Gastrocnemius medialis (tissue), 4 donors: ENCODE data around the gene CHST14. TPM values are rescaled to one million over a fixed set of nuclear protein-coding genes. Genes with fewer than 3 reads are reported as not detected.

ENCODE experiments used
- ATAC-seq, 2 donors: fragments of 150-250 bp; one replicate each; pipeline ENCODE4 v1.9.1; 2016
- DNase-seq, 2 donors: peaks; one replicate each; pipeline ENCODE4 v3.0.0-alpha.2; 2019
- H3K27ac ChIP-seq, 4 donors: fragments of 200-600 bp; sonication (generic); 1 replicate in 1 of 4; 2 replicates in 3 of 4; pipeline ENCODE4 v1.5.1; 2016 to 2018; ENCODE audit warnings: mild to moderate bottlenecking in 2 of 4, moderate library complexity in 1 of 4
- H3K27me3 ChIP-seq, 3 donors: fragments of 200-600 bp; sonication (generic) in 2 of 3; 1 replicate in 1 of 3; 2 replicates in 2 of 3; pipeline versions ENCODE4 v1.5.1 to v1.6.0; 2016 to 2019; ENCODE audit warnings: mild to moderate bottlenecking in 1 of 3, moderate library complexity in 1 of 3
- H3K36me3 ChIP-seq, 2 donors: fragments of 200-600 bp; sonication (generic) in 1 of 2; one replicate each; pipeline ENCODE4 v1.5.1; 2017 to 2018
- H3K4me1 ChIP-seq, 2 donors: fragments of 200-600 bp; sonication (generic) in 1 of 2; one replicate each; pipeline ENCODE4 v1.5.1; 2016 to 2017; ENCODE audit warnings: mild to moderate bottlenecking in 2 of 2
- H3K4me3 ChIP-seq, 4 donors: fragments of 200-600 bp; sonication (generic) in 3 of 4; 1 replicate in 1 of 4; 2 replicates in 3 of 4; pipeline ENCODE4 v1.5.1; 2016 to 2019; ENCODE audit warnings: mild to moderate bottlenecking in 2 of 4
- H3K9me3 ChIP-seq, 3 donors: fragments of 200-600 bp; sonication (generic) in 2 of 3; 1 replicate in 1 of 3; 2 replicates in 2 of 3; pipeline ENCODE4 v1.5.1; 2016 to 2019
- POLR2A ChIP-seq, 2 donors: fragments of 450-650 bp; IDR thresholded peaks; one replicate each; pipeline ENCODE4 v1.6.1; 2017; ENCODE audit warnings: antibody characterized with exemption in 2 of 2, mild to moderate bottlenecking in 2 of 2, moderate library complexity in 2 of 2
- in situ Hi-C, 4 donors: fragments of 200-750 bp; cut with MboI; loops; one replicate each; pipeline versions ENCODE4 v1.15.0 to v1.8.0; 2017; ENCODE audit warnings: low sequenced_read_pairs in 4 of 4
- intact Hi-C: fragments of 100-400 bp; cut with DNase I; formaldehyde crosslinking; loops from one replicate; pipeline ENCODE4 v1.15.1; 2023; ENCODE audit warnings: low total_unique reads
- total RNA-seq, 4 donors: library from RNA; depleted of rRNA; stranded (reverse); fragments of >200 nt; gene quantifications; one replicate each; pipeline versions ENCODE4 v1.1.0 to v1.2.3, GENCODE V29; 2016
- TF ChIP-seq, protein P1 (sequence below), 5 experiments: fragments of 450-650 bp in 3 of 5; fragments of 200-600 bp in 2 of 5; sonication (generic) in 2 of 5; IDR thresholded peaks in 4 of 5; conservative IDR thresholded peaks in 1 of 5; 1 replicate in 4 of 5; 2 replicates in 1 of 5; pipeline ENCODE4 v1.5.1; 2016 to 2019; ENCODE audit warnings: antibody characterized with exemption in 5 of 5, mild to moderate bottlenecking in 3 of 5, moderate library complexity in 3 of 5

The CHST14 gene
- total RNA-seq, 4 donors from 2014 or later = 3.0 to 5.2 (median 3.9) TPM

DNA sequence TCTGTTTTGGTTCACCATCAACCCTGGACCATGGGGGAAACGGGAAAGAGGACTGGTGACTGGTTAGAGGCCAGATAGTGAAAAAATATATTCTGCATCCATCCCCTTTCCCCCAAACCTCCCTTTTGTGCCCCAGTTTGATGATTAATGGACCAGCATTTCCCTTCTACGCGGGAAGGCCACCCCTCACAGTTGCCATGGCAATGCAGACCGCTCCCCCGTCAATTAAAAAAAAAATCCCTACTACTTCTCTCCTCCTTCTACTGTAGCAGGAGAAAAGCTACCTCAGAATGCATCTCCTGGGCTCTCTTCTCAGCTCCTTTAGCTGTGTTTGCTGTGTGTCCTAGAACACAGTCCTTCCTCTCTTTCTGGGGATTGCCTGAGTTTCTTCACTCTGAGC lies 26.0 kb upstream of the CHST14 start:
- no peaks in the 10 kb centered on the region for H3K9me3 ChIP-seq
- no peaks in the 10 kb centered on the region for H3K36me3 ChIP-seq
- no peak overlapping the region for H3K4me3 ChIP-seq
- ATAC-seq = no peak
- H3K27ac ChIP-seq = no peak overlapping the region
- no peak for DNase-seq
- H3K27me3 ChIP-seq = no peaks in the 10 kb centered on the region
- intact Hi-C loops = loop anchor here (10.0 kb wide), 1 partner anchor 120 kb away; the partner anchor contains the start of genes CCDC32 and RPUSD2
- in situ Hi-C loops = no loop called here
- TF ChIP-seq POLR2A (IDR thresholded peaks at IDR 0.05) = no peak
- TF ChIP-seq, protein P1, sequence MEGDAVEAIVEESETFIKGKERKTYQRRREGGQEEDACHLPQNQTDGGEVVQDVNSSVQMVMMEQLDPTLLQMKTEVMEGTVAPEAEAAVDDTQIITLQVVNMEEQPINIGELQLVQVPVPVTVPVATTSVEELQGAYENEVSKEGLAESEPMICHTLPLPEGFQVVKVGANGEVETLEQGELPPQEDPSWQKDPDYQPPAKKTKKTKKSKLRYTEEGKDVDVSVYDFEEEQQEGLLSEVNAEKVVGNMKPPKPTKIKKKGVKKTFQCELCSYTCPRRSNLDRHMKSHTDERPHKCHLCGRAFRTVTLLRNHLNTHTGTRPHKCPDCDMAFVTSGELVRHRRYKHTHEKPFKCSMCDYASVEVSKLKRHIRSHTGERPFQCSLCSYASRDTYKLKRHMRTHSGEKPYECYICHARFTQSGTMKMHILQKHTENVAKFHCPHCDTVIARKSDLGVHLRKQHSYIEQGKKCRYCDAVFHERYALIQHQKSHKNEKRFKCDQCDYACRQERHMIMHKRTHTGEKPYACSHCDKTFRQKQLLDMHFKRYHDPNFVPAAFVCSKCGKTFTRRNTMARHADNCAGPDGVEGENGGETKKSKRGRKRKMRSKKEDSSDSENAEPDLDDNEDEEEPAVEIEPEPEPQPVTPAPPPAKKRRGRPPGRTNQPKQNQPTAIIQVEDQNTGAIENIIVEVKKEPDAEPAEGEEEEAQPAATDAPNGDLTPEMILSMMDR (IDR thresholded peaks at IDR 0.05 in 4 of 5, conservative IDR thresholded peaks at IDR 0.05 in 1 of 5) = no peak
- H3K4me1 ChIP-seq = peaks cover 7 to 9% of the 10 kb centered on the region in 2 donors

DNA sequence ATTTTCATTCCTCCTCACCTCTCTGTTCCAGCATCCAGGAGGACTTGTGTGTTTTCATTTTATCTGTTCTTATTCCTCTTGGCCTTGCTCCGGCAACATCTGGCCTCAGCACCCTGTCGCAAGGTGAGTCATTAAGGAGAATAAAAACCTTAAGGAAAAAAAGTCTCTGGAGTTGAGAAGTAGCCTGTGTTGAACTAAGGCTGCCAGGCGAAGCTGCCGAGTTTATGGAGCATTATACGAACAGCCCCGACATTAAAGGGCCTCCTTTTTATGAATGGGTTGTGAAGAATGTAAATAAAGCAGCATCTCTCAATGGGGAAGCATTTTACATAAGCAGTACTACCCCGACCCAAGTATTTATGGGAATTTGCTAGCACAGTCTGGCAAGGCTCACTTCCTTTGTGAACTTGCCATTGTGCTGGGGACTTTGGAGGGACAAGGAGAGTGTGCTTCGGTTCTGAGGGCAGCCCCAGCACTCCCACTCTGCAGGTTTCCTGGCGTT lies 25.3 kb upstream of the CHST14 start:
- intact Hi-C loops (loop anchor here (10.0 kb wide), 1 partner anchor 119 kb away; the partner anchor contains the start of genes CCDC32 and RPUSD2), in situ Hi-C loops (no loop called here)
- DNase-seq (no peak), ATAC-seq (no peak)
- Histone ChIP-seq H3K4me1 (peaks cover 5 to 9% of the 10 kb centered on the region in 2 donors), H3K36me3 (no peaks in the 10 kb centered on the region), H3K4me3 (no peak overlapping the region), H3K27me3 (no peaks in the 10 kb centered on the region), H3K9me3 (no peaks in the 10 kb centered on the region), H3K27ac (no peak overlapping the region)
- no peak for TF ChIP-seq POLR2A (IDR thresholded peaks at IDR 0.05)
- TF ChIP-seq, protein P1 (IDR thresholded peaks at IDR 0.05 in 4 of 5, conservative IDR thresholded peaks at IDR 0.05 in 1 of 5) = no peak

GRCh38 chr15:40446144-40446543 lies 24.6 kb upstream of the CHST14 start:
- in situ Hi-C loops (no loop called here), intact Hi-C loops (loop anchor here (10.0 kb wide), 1 partner anchor 119 kb away; the partner anchor contains the start of genes CCDC32 and RPUSD2)
- no peak overlapping the region for H3K27ac ChIP-seq
- no peaks in the 10 kb centered on the region for H3K36me3 ChIP-seq
- DNase-seq = no peak
- H3K4me3 ChIP-seq = no peak overlapping the region
- ATAC-seq = no peak
- TF ChIP-seq, protein P1 (IDR thresholded peaks at IDR 0.05 in 4 of 5, conservative IDR thresholded peaks at IDR 0.05 in 1 of 5) = no peak
- no peak for TF ChIP-seq POLR2A (IDR thresholded peaks at IDR 0.05)
- H3K4me1 ChIP-seq = peaks cover 5 to 9% of the 10 kb centered on the region in 2 donors
- no peaks in the 10 kb centered on the region for H3K9me3 ChIP-seq
- H3K27me3 ChIP-seq = no peaks in the 10 kb centered on the region

DNA sequence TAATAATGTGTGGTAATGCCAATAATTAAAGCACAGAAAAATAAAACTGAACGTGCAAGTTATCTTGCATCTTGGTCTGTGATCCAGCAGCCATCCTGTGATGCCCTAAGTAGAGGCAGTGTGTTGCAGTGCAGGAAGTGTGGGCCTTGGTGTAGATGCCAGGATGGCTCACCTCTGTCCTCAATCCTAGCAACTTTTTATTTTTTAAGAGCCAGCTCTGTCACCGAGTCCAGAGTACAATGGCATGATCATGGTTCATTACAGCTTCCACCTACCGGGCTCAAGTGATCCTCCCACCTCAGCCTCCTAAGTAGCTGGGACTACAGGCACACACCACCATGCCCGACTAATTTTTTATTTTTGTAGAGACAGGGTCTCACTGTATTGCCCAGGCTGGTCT lies 22.4 kb upstream of the CHST14 start:
- H3K4me3 ChIP-seq = no peak overlapping the region
- DNase-seq (no peak), ATAC-seq (no peak)
- no peaks in the 10 kb centered on the region for H3K27me3 ChIP-seq
- in situ Hi-C loops = no loop called here
- H3K27ac ChIP-seq = no peak overlapping the region
- H3K4me1 ChIP-seq = no peaks in the 10 kb centered on the region
- H3K36me3 ChIP-seq = no peaks in the 10 kb centered on the region
- TF ChIP-seq, protein P1 (IDR thresholded peaks at IDR 0.05 in 4 of 5, conservative IDR thresholded peaks at IDR 0.05 in 1 of 5) = no peak
- TF ChIP-seq POLR2A (IDR thresholded peaks at IDR 0.05) = no peak
- H3K9me3 ChIP-seq = no peaks in the 10 kb centered on the region
- intact Hi-C loops = loop anchor here (10.0 kb wide), 1 partner anchor 116 kb away; the partner anchor contains the start of genes CCDC32 and RPUSD2
